GM12801 (cell line): ENCODE data around the gene ITM2B.

Experiments used
- CTCF ChIP-seq: IDR thresholded peaks from one replicate; pipeline ENCODE4 v1.5.1; 2011; ENCODE audit warnings: control low read depth; ENCODE audit not compliant: insufficient read length; ENCODE audit errors: extremely low read depth

The ITM2B gene

GRCh38 chr13:48281556-48281955 lies 48.5 kb downstream of the ITM2B start:
- TF ChIP-seq CTCF = no peak

- TF ChIP-seq CTCF = no peak
Observed at GRCh38 chr13:48291730-48292129, 58.7 kb downstream of the ITM2B start.

- TF ChIP-seq CTCF = no peak
Observed at GRCh38 chr13:48292650-48293049, 59.6 kb downstream of the ITM2B start.

- TF ChIP-seq CTCF = no peak
Observed at GRCh38 chr13:48294653-48295052, 61.6 kb downstream of the ITM2B start.

- no peak for TF ChIP-seq CTCF
Observed at GRCh38 chr13:48295271-48295670, 62.3 kb downstream of the ITM2B start.

GRCh38 chr13:48296528-48296927 lies 63.5 kb downstream of the ITM2B start:
- TF ChIP-seq CTCF = no peak

GRCh38 chr13:48297131-48297786 lies 64.3 kb downstream of the ITM2B start:
- TF ChIP-seq CTCF = no peak
